ENCODE measurements around the gene CCDC69. TPM values are rescaled to one million over a fixed set of nuclear protein-coding genes. Genes with fewer than 3 reads are reported as not detected.

The CCDC69 gene
- total RNA-seq, 2 donors from 2014 or later: 39.1 to 75.3 TPM

DNA sequence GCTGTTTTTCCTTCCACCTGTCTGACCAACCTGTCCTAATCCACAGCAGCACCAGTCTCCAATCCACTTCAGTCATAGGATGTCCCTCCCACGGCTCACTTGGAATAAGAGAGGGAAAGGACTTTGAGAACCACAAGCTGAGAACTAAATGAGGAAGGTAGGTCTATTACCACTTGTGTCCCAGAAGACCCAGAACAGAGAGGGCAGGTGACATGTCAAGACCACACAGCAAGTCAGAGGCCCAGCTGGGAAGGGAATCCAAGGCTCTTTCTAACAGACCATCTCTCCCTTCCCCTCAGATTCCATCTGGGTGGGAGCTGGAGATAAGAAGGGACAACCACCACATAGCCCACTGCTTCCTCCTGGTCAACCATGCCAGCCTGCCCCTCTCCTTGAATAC, 81.0 kb downstream of the CCDC69 start:
- TF ChIP-seq, protein P1, sequence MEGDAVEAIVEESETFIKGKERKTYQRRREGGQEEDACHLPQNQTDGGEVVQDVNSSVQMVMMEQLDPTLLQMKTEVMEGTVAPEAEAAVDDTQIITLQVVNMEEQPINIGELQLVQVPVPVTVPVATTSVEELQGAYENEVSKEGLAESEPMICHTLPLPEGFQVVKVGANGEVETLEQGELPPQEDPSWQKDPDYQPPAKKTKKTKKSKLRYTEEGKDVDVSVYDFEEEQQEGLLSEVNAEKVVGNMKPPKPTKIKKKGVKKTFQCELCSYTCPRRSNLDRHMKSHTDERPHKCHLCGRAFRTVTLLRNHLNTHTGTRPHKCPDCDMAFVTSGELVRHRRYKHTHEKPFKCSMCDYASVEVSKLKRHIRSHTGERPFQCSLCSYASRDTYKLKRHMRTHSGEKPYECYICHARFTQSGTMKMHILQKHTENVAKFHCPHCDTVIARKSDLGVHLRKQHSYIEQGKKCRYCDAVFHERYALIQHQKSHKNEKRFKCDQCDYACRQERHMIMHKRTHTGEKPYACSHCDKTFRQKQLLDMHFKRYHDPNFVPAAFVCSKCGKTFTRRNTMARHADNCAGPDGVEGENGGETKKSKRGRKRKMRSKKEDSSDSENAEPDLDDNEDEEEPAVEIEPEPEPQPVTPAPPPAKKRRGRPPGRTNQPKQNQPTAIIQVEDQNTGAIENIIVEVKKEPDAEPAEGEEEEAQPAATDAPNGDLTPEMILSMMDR (IDR thresholded peaks at IDR 0.05): no peak
- Histone ChIP-seq H3K4me3 (no peak overlapping the region), H3K4me1 (ENCODE audit: control insufficient read depth in 1 of 2, low read depth in 2 of 2) (peaks cover 18 to 72% of the 10 kb centered on the region in 2 donors), H3K27ac (no peak overlapping the region), H3K36me3 (peaks cover 40% of the 10 kb centered on the region), H3K9me3 (no peaks in the 10 kb centered on the region), H3K27me3 (replicated peaks; ENCODE audit: insufficient read depth) (no peaks in the 10 kb centered on the region)
- ATAC-seq (ENCODE audit: insufficient number of reproducible peaks, low FRiP score, low read depth) (no peak), DNase-seq (ENCODE audit: low spot score) (no peak)

DNA sequence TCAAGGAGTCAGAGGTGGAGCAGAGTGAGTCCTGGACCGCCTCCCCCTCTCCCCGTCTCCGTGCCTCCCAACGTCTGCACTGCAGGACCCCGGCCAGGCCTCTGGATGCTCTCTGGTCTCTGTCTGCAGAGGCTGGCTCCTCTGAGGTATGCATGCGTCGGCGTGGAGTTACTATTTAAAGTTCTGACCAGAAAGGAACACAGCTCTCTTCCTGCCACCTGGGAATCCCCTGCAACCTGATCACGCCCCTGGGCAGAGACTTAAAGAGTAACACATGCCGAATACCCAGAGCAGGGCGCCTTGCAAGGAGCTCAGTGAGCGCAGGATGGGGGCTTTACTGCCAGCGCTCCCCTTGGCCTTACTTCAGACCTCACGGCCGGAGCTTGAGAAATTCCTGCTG, 82.4 kb downstream of the CCDC69 start:
- Histone ChIP-seq H3K36me3 (peaks cover 43% of the 10 kb centered on the region), H3K4me1 (ENCODE audit: control insufficient read depth in 1 of 2, low read depth in 2 of 2) (peaks cover 18 to 58% of the 10 kb centered on the region in 2 donors), H3K4me3 (peak overlapping the region; percentile 41), H3K9me3 (no peaks in the 10 kb centered on the region), H3K27ac (peak overlapping the region; percentile 2 to 34), H3K27me3 (replicated peaks; ENCODE audit: insufficient read depth) (no peaks in the 10 kb centered on the region)
- ATAC-seq (ENCODE audit: insufficient number of reproducible peaks, low FRiP score, low read depth) (no peak), DNase-seq (ENCODE audit: low spot score) (no peak)
- TF ChIP-seq, protein P1 (IDR thresholded peaks at IDR 0.05): no peak

DNA sequence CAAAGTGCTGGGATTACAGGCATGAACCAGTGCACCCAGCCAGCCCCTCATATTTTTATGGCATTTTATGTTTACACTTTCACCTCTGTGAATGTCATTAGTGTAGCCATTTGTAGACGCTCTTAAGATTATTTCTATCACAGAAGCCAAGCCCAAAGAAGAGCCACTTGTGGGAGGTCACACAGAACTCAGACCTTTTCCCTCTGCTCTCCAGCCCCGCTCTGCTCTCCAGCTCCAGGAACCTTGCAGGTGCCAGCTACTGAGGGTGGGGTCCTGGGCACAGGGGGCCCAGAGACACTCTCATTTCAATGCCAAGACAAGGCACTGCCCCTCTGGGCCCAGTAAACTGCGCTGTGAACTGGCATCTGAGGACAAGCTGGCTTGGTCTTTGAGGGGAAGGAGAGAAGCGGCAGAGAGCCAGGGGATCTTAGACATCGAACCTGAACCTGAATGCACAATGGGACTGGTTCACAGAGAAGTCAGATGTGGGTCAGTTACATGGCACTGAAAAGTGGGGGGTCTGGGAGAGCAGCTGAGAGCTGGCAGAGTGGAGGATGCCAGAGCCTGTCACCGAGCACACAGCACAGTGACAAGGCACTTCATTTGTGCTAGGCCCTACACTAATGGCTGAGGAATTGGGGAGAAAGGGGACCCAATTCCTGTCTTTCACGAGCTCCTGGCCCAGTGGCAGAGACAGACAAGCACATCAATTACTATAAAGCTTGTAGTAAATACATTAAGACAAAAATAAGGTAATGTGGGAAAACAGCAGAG, 83.0 kb downstream of the CCDC69 start:
- peak overlapping the region; percentile 41 for H3K4me3 ChIP-seq
- peaks cover 18 to 52% of the 10 kb centered on the region in 2 donors for H3K4me1 ChIP-seq (ENCODE audit: control insufficient read depth in 1 of 2, low read depth in 2 of 2)
- H3K36me3 ChIP-seq: peaks cover 44% of the 10 kb centered on the region
- H3K9me3 ChIP-seq: no peaks in the 10 kb centered on the region
- no peaks in the 10 kb centered on the region for H3K27me3 ChIP-seq (replicated peaks; ENCODE audit: insufficient read depth)
- DNase-seq (ENCODE audit: low spot score) (no peak), ATAC-seq (ENCODE audit: insufficient number of reproducible peaks, low FRiP score, low read depth) (no peak)
- TF ChIP-seq, protein P1 (IDR thresholded peaks at IDR 0.05): no peak
- H3K27ac ChIP-seq: peak overlapping the region; percentile 2 to 34

DNA sequence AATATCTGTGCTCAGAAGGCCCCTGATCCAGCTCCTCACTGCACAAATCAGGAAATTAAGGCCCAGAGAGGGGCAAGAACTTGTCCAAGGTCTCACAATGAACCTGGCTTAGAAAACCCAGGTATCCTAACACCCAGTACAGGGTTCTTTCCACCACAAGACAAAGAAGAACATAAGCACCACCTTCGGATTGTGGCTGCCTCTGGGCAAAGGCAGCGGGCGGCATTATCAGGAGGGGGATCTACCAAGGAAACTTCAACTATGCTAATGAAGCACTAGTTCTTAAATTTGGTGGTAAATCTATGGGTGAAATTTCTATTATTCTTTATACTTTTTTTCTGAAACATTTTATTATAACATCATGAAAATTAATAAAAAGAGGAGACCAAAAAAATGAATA, 84.2 kb downstream of the CCDC69 start:
- Histone ChIP-seq H3K27me3 (replicated peaks; ENCODE audit: insufficient read depth) (no peaks in the 10 kb centered on the region), H3K36me3 (peaks cover 54% of the 10 kb centered on the region), H3K27ac (no peak overlapping the region), H3K4me1 (ENCODE audit: control insufficient read depth in 1 of 2, low read depth in 2 of 2) (peaks cover 18 to 40% of the 10 kb centered on the region in 2 donors), H3K9me3 (no peaks in the 10 kb centered on the region), H3K4me3 (no peak overlapping the region)
- ATAC-seq (ENCODE audit: insufficient number of reproducible peaks, low FRiP score, low read depth) (no peak), DNase-seq (ENCODE audit: low spot score) (no peak)
- TF ChIP-seq, protein P1 (IDR thresholded peaks at IDR 0.05): no peak

DNA sequence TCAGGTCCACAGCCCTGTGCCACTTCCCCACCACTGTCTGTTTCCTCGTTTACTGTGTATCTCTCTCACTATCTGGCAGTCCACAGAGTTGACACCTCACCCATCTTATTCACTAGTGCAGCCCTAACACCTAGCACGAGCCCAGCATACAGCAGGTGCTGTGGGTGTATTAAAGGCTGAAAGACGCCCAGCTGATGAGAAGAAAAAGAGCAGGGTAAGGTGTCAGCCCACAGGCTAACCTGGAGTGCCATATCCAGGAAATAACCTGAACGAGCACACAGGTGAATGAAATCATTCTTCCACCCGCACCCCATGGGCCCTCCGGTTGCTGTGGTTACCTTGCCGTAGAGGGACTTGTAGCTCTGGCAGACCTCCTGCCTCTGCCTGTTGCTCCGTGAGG, 84.9 kb downstream of the CCDC69 start:
- Histone ChIP-seq H3K9me3 (no peaks in the 10 kb centered on the region), H3K27me3 (replicated peaks; ENCODE audit: insufficient read depth) (no peaks in the 10 kb centered on the region), H3K4me3 (no peak overlapping the region), H3K27ac (no peak overlapping the region), H3K4me1 (ENCODE audit: control insufficient read depth in 1 of 2, low read depth in 2 of 2) (peaks cover 18 to 33% of the 10 kb centered on the region in 2 donors), H3K36me3 (peaks cover 60% of the 10 kb centered on the region)
- TF ChIP-seq, protein P1 (IDR thresholded peaks at IDR 0.05): no peak
- no peak for DNase-seq (ENCODE audit: low spot score)
- no peak for ATAC-seq (ENCODE audit: insufficient number of reproducible peaks, low FRiP score, low read depth)
